Heart left ventricle (tissue), 16 donors: ENCODE measurements around the gene DGAT2. TPM values are rescaled to one million over a fixed set of nuclear protein-coding genes. Genes with fewer than 3 reads are reported as not detected.
A peak's percentile ranks its signal among the peaks of the same experiment; 100 is the strongest.

Experiments used
- ATAC-seq, 4 donors: fragments of 200-7000 bp; cut with Tn5 transposase; one replicate each; pipeline ENCODE4 v1.9.1; 2020 to 2022; ENCODE audit warnings: moderate library complexity in 4 of 4, mild to moderate bottlenecking in 3 of 4, moderate number of reproducible peaks in 1 of 4
- DNase-seq, 5 donors: peaks; one replicate each; pipeline ENCODE4 v3.0.0-alpha.2; 2020
- H3K27ac ChIP-seq, 12 donors: fragments of 200-600 bp; sonication (generic) in 4 of 12; one replicate each; pipeline versions ENCODE4 v1.5.0 to v1.8.0; 2016 to 2022; ENCODE audit warnings: mild to moderate bottlenecking in 2 of 12
- H3K27me3 ChIP-seq, 9 donors: fragments of 200-600 bp; sonication (generic) in 2 of 9; one replicate each; pipeline versions ENCODE4 v1.5.1 to v1.8.0; 2016 to 2022; ENCODE audit warnings: mild to moderate bottlenecking in 3 of 9
- H3K36me3 ChIP-seq, 9 donors: fragments of 200-600 bp; sonication (generic) in 2 of 9; one replicate each; pipeline versions ENCODE4 v1.5.0 to v1.8.0; 2018 to 2022; ENCODE audit warnings: mild to moderate bottlenecking in 2 of 9
- H3K4me1 ChIP-seq, 12 donors: fragments of 200-600 bp; sonication (generic) in 4 of 12; one replicate each; pipeline versions ENCODE4 v1.5.0 to v1.8.0; 2016 to 2022; ENCODE audit warnings: mild to moderate bottlenecking in 3 of 12
- H3K4me3 ChIP-seq, 12 donors: fragments of 200-600 bp; sonication (generic) in 4 of 12; one replicate each; pipeline versions ENCODE4 v1.5.0 to v1.8.0; 2017 to 2022; ENCODE audit warnings: mild to moderate bottlenecking in 9 of 12, moderate library complexity in 4 of 12
- H3K9me3 ChIP-seq, 12 donors: fragments of 200-600 bp; sonication (generic) in 4 of 12; one replicate each; pipeline versions ENCODE4 v1.5.0 to v1.8.0; 2016 to 2022; ENCODE audit warnings: mild to moderate bottlenecking in 1 of 12
- CTCF ChIP-seq, 12 donors: fragments of 200-600 bp; sonication (generic) in 4 of 12; IDR thresholded peaks; one replicate each; pipeline versions ENCODE4 v1.5.0 to v1.8.0; 2018 to 2022; ENCODE audit warnings: antibody characterized with exemption in 12 of 12, mild to moderate bottlenecking in 5 of 12
- POLR2A ChIP-seq, 2 donors: fragments of 450-650 bp; IDR thresholded peaks; one replicate each; pipeline ENCODE4 v1.6.1; 2017; ENCODE audit warnings: antibody characterized with exemption in 2 of 2, mild to moderate bottlenecking in 2 of 2, moderate library complexity in 2 of 2
- WGBS, 4 donors: extraction: QIAGEN DNeasy Blood & Tissue Kit in 2 of 4; methylation state at CpG; one replicate each; pipeline versions ENCODE4 v1.1.5 to v1.1.7; 2013 to 2018; 5-methylcytosine and 5-hydroxymethylcytosine counted together
- intact Hi-C, 10 donors: fragments of 100-400 bp; cut with DNase I; formaldehyde crosslinking; loops; one replicate each; pipeline versions ENCODE4 v1.11.1 to v1.14.2; 2022
- polyA plus RNA-seq, 2 donors: library from polyadenylated mRNA; stranded (reverse); fragments of 200-250 nt; gene quantifications; one replicate each; pipeline ENCODE4 v1.2.3, GENCODE V29; 2013
- total RNA-seq, 9 donors: library from RNA; depleted of rRNA in 2 of 9; stranded (reverse); fragments of >200 nt in 2 of 9; fragmentation: NEBNext Ultra II Directional in 3 of 9; extraction: Animal tissue kit (Norgen Biotek cat#: 25700) in 3 of 9; gene quantifications; one replicate each; pipeline versions ENCODE4 v1.1.0 to v1.2.4, GENCODE V29; 2016 to 2023
- donor health status: ischemic (EF 13 %, LVEDD 7.1; RV severe dilation, severe dysfunction).
- donor health status: healthy with polysubstance abuse.
- donor health status: DM: no; HTN: yes; CAD: no.
- donor health status: DM: no; HTN: no; CAD: no.
- donor health status: ischemic (EF 25% LVEDD 6.9; RV normal size, moderate dysfunction).
- donor health status: ischemic (EF 25% LVEDD 5.7; RV mildly dilated, moderate dysfunction).
- donor health status: healthy.
- donor health status: DM: yes; HTN: yes; CAD: no.
- donor health status: ischemic (EF 35%, LVEDD 5.7; RV mildly dilated, moderate dysfunction).
- donor health status: nonischemic (EF 11% LVEDD 7.7; RV severe dilation, severe dysfunction).
- donor health status: DM: yes; HTN: yes; CAD: no.
- donor health status: PGD.
- donor health status: ischemic (EF 29% LVEDD 5.4; RV normal size, mild dysfunction).
- donor health status: nonischemic (EF 23%, LVEDD 6.1; RV moderate dilation, normal function).

Gene DGAT2
- total and polyA plus RNA-seq, 11 donors, result 4.0 to 48.3 (median 8.3) TPM

DNA sequence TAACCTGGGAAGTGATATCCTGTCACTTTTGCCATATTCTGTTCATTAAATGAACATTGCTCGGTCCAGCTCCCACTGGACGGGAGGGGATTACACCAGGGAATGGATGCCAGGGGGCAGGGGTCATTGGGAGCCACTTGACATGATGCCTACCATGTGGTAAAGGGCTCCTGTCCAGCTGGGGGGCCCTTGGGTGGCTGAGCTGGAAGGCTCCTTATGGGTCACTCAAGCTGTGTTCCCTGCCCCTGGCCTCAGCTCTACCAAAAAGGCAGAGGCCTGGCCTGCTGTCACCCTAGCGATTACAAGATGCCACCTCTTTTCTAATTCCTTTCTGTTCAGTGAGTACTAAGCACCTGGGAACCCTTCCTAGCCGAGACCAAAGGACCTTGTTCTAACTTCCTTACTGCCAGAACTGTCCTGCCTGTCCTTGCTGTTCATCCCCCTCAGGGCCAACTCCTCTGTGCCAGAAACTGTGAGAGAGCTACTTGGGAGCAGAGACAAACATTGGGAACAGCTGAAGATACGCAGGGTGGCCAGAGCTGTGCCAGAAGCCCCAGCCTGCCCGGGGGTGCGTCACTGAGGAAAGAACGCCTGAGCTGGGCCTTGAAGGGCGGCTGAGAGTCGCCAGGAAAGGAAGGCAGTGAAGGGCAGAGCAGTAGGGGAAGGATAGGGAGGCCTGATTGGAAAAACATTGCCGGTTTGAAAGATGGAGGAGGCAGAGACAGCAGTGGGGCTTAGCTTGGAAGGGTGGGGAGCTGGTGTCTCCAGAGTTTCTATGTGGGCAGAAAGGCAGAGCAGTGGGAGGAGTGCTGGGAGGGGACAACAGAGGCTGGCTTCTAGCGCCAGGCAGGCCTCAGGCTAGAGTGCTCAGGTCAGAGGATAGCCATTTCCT is 33.7 kb downstream of the DGAT2 start:
- no peak for TF ChIP-seq CTCF (IDR thresholded peaks at IDR 0.05)
- no peak for TF ChIP-seq POLR2A (IDR thresholded peaks at IDR 0.05)
- H3K4me3 ChIP-seq, result no peak overlapping the region
- peaks cover 0 to 30% (median 0%) of the 10 kb centered on the region in 12 donors for H3K4me1 ChIP-seq
- DNase-seq (no peak), ATAC-seq (no peak)
- intact Hi-C loops, result loop anchor here (2.0 to 10.0 kb wide), 7 partner anchors 65 to 515 kb away; no protein-coding TSS in a partner anchor
- peak overlapping the region in 1 of 12 donors; percentile 24 for H3K27ac ChIP-seq
- WGBS, 4 donors, result 84 to 92% (median 89%) methylated on average over 12 of the region's 12 CpGs
- no peaks in the 10 kb centered on the region for H3K9me3 ChIP-seq
- H3K36me3 ChIP-seq, result no peaks in the 10 kb centered on the region
- H3K27me3 ChIP-seq, result no peaks in the 10 kb centered on the region

DNA sequence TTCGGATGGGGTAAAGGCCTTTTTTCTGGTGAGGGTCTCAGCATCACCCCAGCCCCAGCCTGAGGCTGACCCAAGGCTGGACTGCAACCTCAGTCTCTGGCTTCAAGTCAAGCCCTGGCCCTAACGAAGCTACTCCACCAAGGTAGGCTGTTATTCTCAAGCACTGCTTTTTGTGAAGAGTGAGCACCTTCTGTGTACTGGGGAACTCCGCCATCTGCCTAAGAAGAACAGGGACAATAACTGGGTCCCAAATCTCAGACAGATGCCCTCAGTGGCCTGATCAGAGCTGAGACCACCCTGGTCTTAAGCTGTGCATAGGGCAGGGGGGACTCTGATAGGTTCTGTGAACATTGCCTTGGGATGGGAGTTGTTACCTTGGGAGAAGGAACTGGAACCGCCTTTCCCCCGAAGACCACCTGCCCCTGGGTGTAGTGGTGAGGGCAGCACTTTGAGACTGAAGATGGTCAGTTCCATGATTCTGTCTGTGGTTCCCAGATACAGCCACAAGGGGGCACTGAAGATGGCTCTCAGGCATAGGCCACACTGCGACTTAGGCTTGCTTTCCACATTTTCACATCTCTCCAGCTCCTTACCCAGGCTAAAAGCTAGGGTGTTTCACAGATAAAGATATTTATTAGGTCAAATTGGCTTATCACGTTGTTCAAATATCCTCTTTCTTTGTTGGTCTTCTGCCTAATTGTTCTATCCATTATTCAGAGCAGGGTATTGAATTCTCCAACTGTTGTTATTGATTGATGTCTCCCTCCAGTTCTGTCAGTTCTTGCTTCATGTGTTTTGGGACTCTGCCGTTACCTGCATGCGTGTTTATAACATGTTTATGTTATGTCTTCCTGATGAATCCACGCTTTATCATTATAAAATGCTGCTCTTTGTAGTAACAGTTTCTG is 34.6 kb downstream of the DGAT2 start:
- Histone ChIP-seq H3K4me1 (peaks cover 0 to 30% (median 0%) of the 10 kb centered on the region in 12 donors), H3K9me3 (no peaks in the 10 kb centered on the region), H3K36me3 (no peaks in the 10 kb centered on the region), H3K27me3 (no peaks in the 10 kb centered on the region), H3K27ac (no peak overlapping the region), H3K4me3 (no peak overlapping the region)
- ATAC-seq (peak; percentile 77 to 90 (median 84)), DNase-seq (peak in 4 of 5 donors; percentile 61 to 78 (median 76))
- WGBS, 4 donors, result 41 to 56% (median 46%) methylated on average over 8 to 10 of the region's 10 CpGs
- intact Hi-C loops, result loop anchor here (1.0 to 10.0 kb wide), 9 partner anchors 64 to 514 kb away; no protein-coding TSS in a partner anchor
- TF ChIP-seq CTCF (IDR thresholded peaks at IDR 0.05) (peak; percentile 87 to 97 (median 92)), POLR2A (IDR thresholded peaks at IDR 0.05) (no peak)

GRCh38 chr11:75809111-75809510 is 40.5 kb downstream of the DGAT2 start:
- Histone ChIP-seq H3K36me3 (no peaks in the 10 kb centered on the region), H3K9me3 (no peaks in the 10 kb centered on the region), H3K4me1 (peaks cover 0 to 22% (median 4%) of the 10 kb centered on the region in 12 donors), H3K4me3 (no peak overlapping the region), H3K27ac (no peak overlapping the region), H3K27me3 (no peaks in the 10 kb centered on the region)
- TF ChIP-seq CTCF (IDR thresholded peaks at IDR 0.05), result no peak
- no peak for TF ChIP-seq POLR2A (IDR thresholded peaks at IDR 0.05)
- WGBS, 4 donors, result 69 to 84% (median 79%) methylated on average over 2 of the region's 2 CpGs
- DNase-seq, result no peak
- intact Hi-C loops, result loop anchor here in 4 of 10 donors (10.0 kb wide), 2 partner anchors 346 to 506 kb away; no protein-coding TSS in a partner anchor
- ATAC-seq, result no peak
